Astrocyte (in vitro differentiated cells and primary cell): ENCODE results near the gene CRLF3. TPM values are rescaled to one million over a fixed set of nuclear protein-coding genes. Genes with fewer than 3 reads are reported as not detected.
"Not testable (repeated sequence)": the region's sequence is repeated elsewhere in the genome, so short reads cannot be mapped to it uniquely, and the experiment has no call there.

Experiments used
- DNase-seq: peaks from one replicate; pipeline ENCODE4 v3.0.0-alpha.2; 2010; ENCODE audit warnings: low read depth
- FAIRE-seq: peaks from 2 replicates; lab custom pipeline; 2011; peaks lifted over from hg19 to GRCh38; lab: Jason Lieb, UNC
- H2AFZ ChIP-seq: 2 replicates; pipeline ENCODE4 v1.6.0; 2012; ENCODE audit warnings: low read depth, low read length, inconsistent platforms
- H3K27ac ChIP-seq: 2 replicates; pipeline ENCODE4 v1.5.1; 2011; ENCODE audit warnings: low read depth, low read length, inconsistent platforms
- H3K27me3 ChIP-seq: 2 replicates; pipeline ENCODE4 v1.6.0; 2011; ENCODE audit warnings: low read length, inconsistent platforms; ENCODE audit not compliant: insufficient read depth
- H3K36me3 ChIP-seq: 2 replicates; pipeline ENCODE4 v1.5.1; 2011; ENCODE audit warnings: low read length, inconsistent platforms; ENCODE audit not compliant: insufficient read depth
- H3K4me1 ChIP-seq: 2 replicates; pipeline ENCODE4 v1.5.1; 2011; ENCODE audit warnings: low read length, inconsistent platforms; ENCODE audit not compliant: insufficient read depth
- H3K4me2 ChIP-seq: 2 replicates; pipeline ENCODE4 v1.6.0; 2012; ENCODE audit warnings: low read length, inconsistent platforms
- H3K4me3 ChIP-seq: 2 replicates; pipeline ENCODE4 v1.5.1; 2011; ENCODE audit warnings: low read depth, mild to moderate bottlenecking, low read length, inconsistent platforms; ENCODE audit not compliant: insufficient read depth
- H3K79me2 ChIP-seq: 2 replicates; pipeline ENCODE4 v1.6.0; 2012; ENCODE audit warnings: mild to moderate bottlenecking, low read length, inconsistent platforms; ENCODE audit not compliant: insufficient read depth
- H3K9ac ChIP-seq: 2 replicates; pipeline ENCODE4 v1.6.0; 2012; ENCODE audit warnings: mild to moderate bottlenecking, low read length, inconsistent platforms
- H3K9me3 ChIP-seq: 2 replicates; pipeline ENCODE4 v1.5.1; 2012; ENCODE audit warnings: low read depth, mild to moderate bottlenecking, low read length, inconsistent platforms; ENCODE audit not compliant: insufficient read depth
- H4K20me1 ChIP-seq: 2 replicates; pipeline ENCODE4 v1.6.0; 2012; ENCODE audit warnings: low read length, inconsistent platforms; ENCODE audit not compliant: insufficient read depth
- H3K27ac Mint-ChIP-seq: one replicate; pipeline ENCODE4 v1.8.0; 2021; ENCODE audit warnings: mild to moderate bottlenecking, mixed read lengths; ENCODE audit not compliant: unreplicated experiment
- H3K27me3 Mint-ChIP-seq: one replicate; pipeline ENCODE4 v1.8.0; 2021; ENCODE audit warnings: low read depth, mixed read lengths; ENCODE audit not compliant: unreplicated experiment
- H3K36me3 Mint-ChIP-seq: one replicate; pipeline ENCODE4 v1.8.0; 2021; ENCODE audit warnings: low read depth, mixed read lengths; ENCODE audit not compliant: unreplicated experiment
- H3K4me1 Mint-ChIP-seq: one replicate; pipeline ENCODE4 v1.8.0; 2021; ENCODE audit warnings: low read depth, mixed read lengths; ENCODE audit not compliant: unreplicated experiment
- H3K4me3 Mint-ChIP-seq: one replicate; pipeline ENCODE4 v1.8.0; 2021; ENCODE audit warnings: mild to moderate bottlenecking, moderate library complexity, mixed read lengths; ENCODE audit not compliant: unreplicated experiment
- H3K9me3 Mint-ChIP-seq: one replicate; pipeline ENCODE4 v1.8.0; 2021; ENCODE audit warnings: mild to moderate bottlenecking, mixed read lengths; ENCODE audit not compliant: unreplicated experiment
- CTCF ChIP-seq: IDR thresholded peaks from 2 replicates; pipeline ENCODE4 v1.5.1; 2011; ENCODE audit warnings: low read depth, mild to moderate bottlenecking, inconsistent platforms, low read length, moderate library complexity; ENCODE audit not compliant: insufficient read depth
- EZH2 ChIP-seq: IDR thresholded peaks from 2 replicates; pipeline ENCODE4 v1.6.1; 2012; ENCODE audit warnings: mild to moderate bottlenecking, low read length, inconsistent platforms; ENCODE audit not compliant: insufficient read depth
- total RNA-seq: library from RNA; stranded (reverse); gene quantifications from 2 replicates; pipeline ENCODE4 v1.2.1, GENCODE V29; 2021

Gene CRLF3
- total RNA-seq, 1 donor from 2014 or later, result 8.0 TPM

DNA sequence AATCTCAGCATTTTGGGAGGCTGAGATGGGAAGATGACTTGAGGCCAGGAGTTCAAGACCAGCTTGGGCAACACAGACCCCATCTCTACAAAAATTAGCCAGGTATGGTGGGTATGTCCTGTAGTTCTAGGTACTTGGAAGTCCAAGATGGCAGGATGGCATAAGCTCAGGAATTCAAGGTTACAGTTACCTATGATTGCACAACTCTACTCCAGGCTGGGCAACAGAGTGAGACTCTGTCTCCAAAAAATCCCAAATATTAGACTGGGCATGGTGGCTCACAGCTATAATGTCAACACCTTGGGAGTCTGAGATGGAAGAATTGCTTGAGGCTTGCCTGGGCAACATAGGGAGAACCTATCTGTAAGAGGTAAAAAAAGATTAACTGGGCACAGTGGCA is 63.4 kb downstream of the CRLF3 start:
- H3K9ac ChIP-seq, result no peak overlapping the region
- H3K79me2 ChIP-seq, result peaks cover 31% of the 10 kb centered on the region
- H3K9me3 ChIP-seq, result no peaks in the 10 kb centered on the region
- no peak overlapping the region for H3K4me2 ChIP-seq
- H3K36me3 Mint-ChIP-seq, result peaks cover 4% of the 10 kb centered on the region
- peaks cover 10% of the 10 kb centered on the region for H4K20me1 ChIP-seq
- no peak overlapping the region for H2AFZ ChIP-seq
- no peak for DNase-seq
- H3K27ac Mint-ChIP-seq, result no peak overlapping the region
- H3K27me3 ChIP-seq, result no peaks in the 10 kb centered on the region
- no peak for FAIRE-seq
- H3K27ac ChIP-seq, result no peak overlapping the region
- no peaks in the 10 kb centered on the region for H3K27me3 Mint-ChIP-seq
- no peaks in the 10 kb centered on the region for H3K9me3 Mint-ChIP-seq
- H3K4me3 ChIP-seq, result no peak overlapping the region
- no peak for TF ChIP-seq EZH2
- no peak for TF ChIP-seq CTCF
- H3K4me3 Mint-ChIP-seq, result no peak overlapping the region
- H3K4me1 ChIP-seq, result no peaks in the 10 kb centered on the region
- H3K4me1 Mint-ChIP-seq, result no peaks in the 10 kb centered on the region
- H3K36me3 ChIP-seq, result no peaks in the 10 kb centered on the region

DNA sequence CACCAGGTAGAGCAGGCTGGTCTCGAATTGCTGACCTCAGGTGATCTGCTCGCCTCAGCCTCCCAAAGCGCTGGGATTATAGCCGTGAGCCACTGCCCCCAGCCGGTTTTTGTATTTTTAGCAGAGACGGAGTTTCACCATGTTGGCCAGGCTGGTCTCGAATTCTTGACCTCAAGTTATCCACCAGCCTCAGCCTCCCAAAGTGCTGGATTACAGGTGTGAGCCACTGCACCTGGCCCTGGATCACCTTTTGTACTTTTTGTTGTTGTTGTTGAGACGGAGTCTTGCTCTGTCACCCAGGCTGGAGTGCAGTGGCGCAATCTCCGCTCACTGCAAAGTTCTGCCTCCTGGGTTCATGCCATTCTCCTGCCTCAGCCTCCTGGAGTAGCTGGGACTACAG is 71.2 kb downstream of the CRLF3 start:
- not testable (repeated sequence) for DNase-seq, H3K27ac ChIP-seq, H3K27ac Mint-ChIP-seq, H3K4me2 ChIP-seq, H3K9ac ChIP-seq, H3K9me3 ChIP-seq, H3K36me3 ChIP-seq, H3K27me3 ChIP-seq, H3K4me1 ChIP-seq, FAIRE-seq, H3K4me3 ChIP-seq, H4K20me1 ChIP-seq, H3K9me3 Mint-ChIP-seq, H3K4me1 Mint-ChIP-seq, H2AFZ ChIP-seq, H3K27me3 Mint-ChIP-seq, H3K4me3 Mint-ChIP-seq
- H3K79me2 ChIP-seq, result peaks cover 32% of the 10 kb centered on the region
- H3K36me3 Mint-ChIP-seq, result peaks cover 11% of the 10 kb centered on the region

- not testable (repeated sequence) for H3K27me3 Mint-ChIP-seq, H3K9ac ChIP-seq, H3K27me3 ChIP-seq, H3K4me3 Mint-ChIP-seq, FAIRE-seq, H4K20me1 ChIP-seq, H3K4me1 ChIP-seq, H3K36me3 ChIP-seq, H3K4me3 ChIP-seq, H3K27ac ChIP-seq, H2AFZ ChIP-seq, H3K9me3 ChIP-seq, H3K9me3 Mint-ChIP-seq, H3K27ac Mint-ChIP-seq, H3K4me1 Mint-ChIP-seq, H3K4me2 ChIP-seq
- peaks cover 22% of the 10 kb centered on the region for H3K79me2 ChIP-seq
- peak; percentile 5 for DNase-seq
- peaks cover 15% of the 10 kb centered on the region for H3K36me3 Mint-ChIP-seq
Observed at GRCh38 chr17:30750982-30751381, 73.5 kb downstream of the CRLF3 start.

GRCh38 chr17:30747621-30748020 is 76.9 kb downstream of the CRLF3 start:
- not testable (repeated sequence) for H3K4me3 ChIP-seq, H3K9me3 Mint-ChIP-seq, H3K36me3 Mint-ChIP-seq, H3K4me1 ChIP-seq, H3K36me3 ChIP-seq, DNase-seq, H3K4me2 ChIP-seq, H3K27ac Mint-ChIP-seq, H2AFZ ChIP-seq, H3K9me3 ChIP-seq, H3K4me1 Mint-ChIP-seq, H4K20me1 ChIP-seq, H3K27me3 Mint-ChIP-seq, H3K9ac ChIP-seq, FAIRE-seq, H3K27me3 ChIP-seq, H3K27ac ChIP-seq, H3K4me3 Mint-ChIP-seq
- H3K79me2 ChIP-seq, result peaks cover 24% of the 10 kb centered on the region

DNA sequence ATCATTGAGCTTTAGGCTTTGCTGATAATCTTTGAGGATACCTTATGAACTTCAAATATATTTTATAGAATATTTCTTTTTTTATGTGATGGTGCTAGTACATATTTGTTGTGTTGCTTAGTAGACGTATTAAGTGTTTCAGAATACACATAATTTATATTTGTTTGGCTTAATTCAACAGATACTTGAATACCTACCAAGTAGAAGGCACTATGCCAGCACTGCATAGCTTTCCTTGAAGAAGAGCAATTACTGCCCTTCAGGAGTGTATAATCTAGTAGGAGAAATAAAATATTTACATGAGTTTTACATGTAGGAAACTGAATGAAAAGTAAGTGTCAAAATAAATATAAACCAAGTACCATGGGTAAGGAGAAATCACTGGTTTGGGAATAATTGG is 81.8 kb downstream of the CRLF3 start:
- H3K4me3 ChIP-seq, H3K9me3 ChIP-seq, DNase-seq, H3K27me3 Mint-ChIP-seq, H3K4me1 ChIP-seq, FAIRE-seq, H3K27ac Mint-ChIP-seq, H3K27me3 ChIP-seq, H3K27ac ChIP-seq, H3K4me2 ChIP-seq, H3K9ac ChIP-seq, H3K36me3 Mint-ChIP-seq, H3K4me1 Mint-ChIP-seq, H2AFZ ChIP-seq, H3K4me3 Mint-ChIP-seq, H3K9me3 Mint-ChIP-seq, H3K36me3 ChIP-seq: not testable (repeated sequence)
- H3K79me2 ChIP-seq, result peaks cover 61% of the 10 kb centered on the region
- peaks cover 17% of the 10 kb centered on the region for H4K20me1 ChIP-seq
